Prostate gland (tissue), 2 donors: Measurements from ENCODE around the gene SFMBT1. TPM values are rescaled to one million over a fixed set of nuclear protein-coding genes. Genes with fewer than 3 reads are reported as not detected.

Experiments
- DNase-seq: peaks from one replicate; pipeline ENCODE4 v3.0.0-alpha.2; 2019; ENCODE audit warnings: low spot score
- H3K27ac ChIP-seq, 2 donors: fragments of 200-600 bp; sonication (generic); 2 replicates each; pipeline ENCODE4 v1.5.1; 2017 to 2019
- H3K27me3 ChIP-seq: fragments of 200-600 bp; sonication (generic); replicated peaks from 2 replicates; pipeline ENCODE4 v1.5.1; 2019; ENCODE audit not compliant: insufficient read depth
- H3K36me3 ChIP-seq, 2 donors: fragments of 200-600 bp; sonication (generic); 1 replicate in 1 of 2; 2 replicates in 1 of 2; pipeline versions ENCODE4 v1.5.1 to v1.8.1; 2017 to 2019
- H3K4me1 ChIP-seq: fragments of 200-600 bp; sonication (generic); replicated peaks from 2 replicates; pipeline ENCODE4 v1.5.1; 2019
- H3K4me3 ChIP-seq, 2 donors: fragments of 200-600 bp; sonication (generic); 2 replicates each; pipeline ENCODE4 v1.5.1; 2017 to 2019
- H3K9me3 ChIP-seq: fragments of 200-600 bp; sonication (generic); 2 replicates; pipeline ENCODE4 v1.5.1; 2017
- CTCF ChIP-seq, 4 experiments: fragments of 200-600 bp in 2 of 4; fragments of 450-650 bp in 2 of 4; sonication (generic) in 2 of 4; IDR thresholded peaks; 1 replicate in 3 of 4; 2 replicates in 1 of 4; pipeline ENCODE4 v1.5.1; 2016 to 2019; ENCODE audit warnings: antibody characterized with exemption in 4 of 4, mild to moderate bottlenecking in 2 of 4, moderate library complexity in 2 of 4
- POLR2A ChIP-seq: fragments of 450-650 bp; IDR thresholded peaks from one replicate; pipeline ENCODE4 v1.6.1; 2016; ENCODE audit warnings: antibody characterized with exemption, mild to moderate bottlenecking
- POLR2AphosphoS5 ChIP-seq: sonication (generic); formaldehyde crosslinking; IDR thresholded peaks from one replicate; pipeline ENCODE4 v1.6.1; 2017; ENCODE audit warnings: antibody characterized with exemption
- WGBS: methylation state at CpG from one replicate; pipeline ENCODE4 v1.1.5; 2018; 5-methylcytosine and 5-hydroxymethylcytosine counted together
- intact Hi-C: fragments of 100-400 bp; cut with DNase I; formaldehyde crosslinking; loops from one replicate; pipeline ENCODE4 v1.14.2; 2022
- total RNA-seq, 2 donors: library from RNA; depleted of rRNA; stranded (reverse); fragments of >200 nt; gene quantifications; one replicate each; pipeline ENCODE4 v1.1.0, GENCODE V29; 2016

Gene SFMBT1
- total RNA-seq, 2 donors from 2014 or later, result 35.3 to 37.4 TPM

- TF ChIP-seq POLR2A, result no peak
- no peak for TF ChIP-seq CTCF (IDR thresholded peaks at IDR 0.05)
- no peak for TF ChIP-seq POLR2AphosphoS5
- DNase-seq, result no peak
- Histone ChIP-seq H3K4me3 (no peak overlapping the region), H3K9me3 (no peaks in the 10 kb centered on the region), H3K36me3 (no peaks in the 10 kb centered on the region), H3K27ac (no peak overlapping the region), H3K27me3 (no peaks in the 10 kb centered on the region), H3K4me1 (no peaks in the 10 kb centered on the region)
- intact Hi-C loops, result loop anchor here (5.0 to 10.0 kb wide), 2 partner anchors 142 to 186 kb away; no protein-coding TSS in a partner anchor
- 89% methylated on average over 3 of the region's 3 CpGs for WGBS
These were observed 115.1 kb downstream of the SFMBT1 start for GRCh38 chr3:52930748-52931147.

- no peak for DNase-seq
- no peak for TF ChIP-seq POLR2A
- no peak for TF ChIP-seq POLR2AphosphoS5
- no peak for TF ChIP-seq CTCF (IDR thresholded peaks at IDR 0.05)
- Histone ChIP-seq H3K4me3 (no peak overlapping the region), H3K27ac (no peak overlapping the region), H3K4me1 (no peaks in the 10 kb centered on the region), H3K36me3 (no peaks in the 10 kb centered on the region), H3K27me3 (no peaks in the 10 kb centered on the region), H3K9me3 (no peaks in the 10 kb centered on the region)
- intact Hi-C loops, result no loop called here
- 92% methylated on average over 2 of the region's 2 CpGs for WGBS
These were observed 119.3 kb downstream of the SFMBT1 start for GRCh38 chr3:52926554-52926953.

- no peak for DNase-seq
- Histone ChIP-seq H3K4me1 (no peaks in the 10 kb centered on the region), H3K27me3 (no peaks in the 10 kb centered on the region), H3K4me3 (no peak overlapping the region), H3K36me3 (no peaks in the 10 kb centered on the region), H3K9me3 (no peaks in the 10 kb centered on the region), H3K27ac (no peak overlapping the region)
- intact Hi-C loops, result no loop called here
- 65% methylated on average over 6 of the region's 6 CpGs for WGBS
- TF ChIP-seq POLR2A (no peak), CTCF (IDR thresholded peaks at IDR 0.05) (no peak), POLR2AphosphoS5 (no peak)
These were observed 120.2 kb downstream of the SFMBT1 start for GRCh38 chr3:52925405-52926313.

GRCh38 chr3:52923963-52924362 is 121.9 kb downstream of the SFMBT1 start:
- DNase-seq, result no peak
- Histone ChIP-seq H3K4me3 (no peak overlapping the region), H3K36me3 (no peaks in the 10 kb centered on the region), H3K4me1 (no peaks in the 10 kb centered on the region), H3K27me3 (no peaks in the 10 kb centered on the region), H3K9me3 (no peaks in the 10 kb centered on the region), H3K27ac (no peak overlapping the region)
- intact Hi-C loops, result no loop called here
- 90% methylated on average over 2 of the region's 2 CpGs for WGBS
- no peak for TF ChIP-seq POLR2A
- no peak for TF ChIP-seq POLR2AphosphoS5
- TF ChIP-seq CTCF (IDR thresholded peaks at IDR 0.05), result no peak

- WGBS, result 94% methylated on average over 2 of the region's 2 CpGs
- TF ChIP-seq CTCF (IDR thresholded peaks at IDR 0.05) (no peak), POLR2AphosphoS5 (no peak), POLR2A (no peak)
- H3K4me3 ChIP-seq, result no peak overlapping the region
- no peak overlapping the region for H3K27ac ChIP-seq
- H3K9me3 ChIP-seq, result no peaks in the 10 kb centered on the region
- intact Hi-C loops, result no loop called here
- no peaks in the 10 kb centered on the region for H3K4me1 ChIP-seq
- no peaks in the 10 kb centered on the region for H3K27me3 ChIP-seq
- H3K36me3 ChIP-seq, result no peaks in the 10 kb centered on the region
- DNase-seq, result no peak
These were observed 125.0 kb downstream of the SFMBT1 start for GRCh38 chr3:52920841-52921240.
